ENCODE data around the gene SMIM45.

GRCh38 chr22:41976070-41976901 is 24.3 kb downstream of the SMIM45 start:
- TF ChIP-seq YY1 (IDR thresholded peaks at IDR 0.05; ENCODE audit: low read depth) = no peak
- no peak for TF ChIP-seq SIN3A (IDR thresholded peaks at IDR 0.05; ENCODE audit: borderline replicate concordance, low read depth, low read length)
- no peak for TF ChIP-seq POLR2AphosphoS5 (IDR thresholded peaks at IDR 0.05; ENCODE audit: low read depth, low read length)
- no peak for TF ChIP-seq CTCF (IDR thresholded peaks at IDR 0.05)
- TF ChIP-seq EZH2phosphoT487 (IDR thresholded peaks at IDR 0.05; ENCODE audit: borderline replicate concordance, low read depth) = no peak

All from SK-N-SH (cell line).